ENCODE measurements around the gene GCC2.
"Not testable (repeated sequence)": the region's sequence is repeated elsewhere in the genome, so short reads cannot be mapped to it uniquely, and the experiment has no call there.

GCC2 gene

GRCh38 chr2:108428286-108429009, 20.6 kb upstream of the GCC2 start:
- no peak for DNase-seq (ENCODE audit: low read depth, low spot score)
- no peak overlapping the region for H3K27ac ChIP-seq
- H3K36me3 ChIP-seq (ENCODE audit: insufficient read depth, low read length) = no peaks in the 10 kb centered on the region
- no peak overlapping the region for H3K4me3 ChIP-seq
- TF ChIP-seq FOXP2 (optimal IDR thresholded peaks at IDR 0.05; ENCODE audit: control extremely low read depth, extremely low read length, insufficient read depth) (no peak), POLR2AphosphoS5 (IDR thresholded peaks at IDR 0.05; ENCODE audit: borderline replicate concordance, low read depth, low read length) (no peak), EZH2 (IDR thresholded peaks at IDR 0.05) (no peak)
- no peaks in the 10 kb centered on the region for H3K9me3 ChIP-seq (ENCODE audit: low read depth, low read length)
- no peak overlapping the region for H3K9ac ChIP-seq (ENCODE audit: insufficient read length)

- not testable (repeated sequence) for DNase-seq (ENCODE audit: low read depth, low spot score); H3K9ac ChIP-seq (ENCODE audit: insufficient read length); H3K36me3 ChIP-seq (ENCODE audit: insufficient read depth, low read length); H3K27ac ChIP-seq; H3K4me3 ChIP-seq; H3K9me3 ChIP-seq (ENCODE audit: low read depth, low read length)
These were observed 13.4 kb upstream of the GCC2 start for GRCh38 chr2:108435578-108435977.

- H3K36me3 ChIP-seq (ENCODE audit: insufficient read depth, low read length) = no peaks in the 10 kb centered on the region
- H3K9ac ChIP-seq (ENCODE audit: insufficient read length) = no peak overlapping the region
- no peak for DNase-seq (ENCODE audit: low read depth, low spot score)
- no peaks in the 10 kb centered on the region for H3K9me3 ChIP-seq (ENCODE audit: low read depth, low read length)
- no peak for TF ChIP-seq FOXP2 (optimal IDR thresholded peaks at IDR 0.05; ENCODE audit: control extremely low read depth, extremely low read length, insufficient read depth)
- TF ChIP-seq POLR2AphosphoS5 (IDR thresholded peaks at IDR 0.05; ENCODE audit: borderline replicate concordance, low read depth, low read length) = no peak
- TF ChIP-seq EZH2 (IDR thresholded peaks at IDR 0.05) = no peak
- no peak overlapping the region for H3K27ac ChIP-seq
- H3K4me3 ChIP-seq = no peak overlapping the region
These were observed 12.0 kb upstream of the GCC2 start for GRCh38 chr2:108436976-108437375.

GRCh38 chr2:108441712-108442111, 7.3 kb upstream of the GCC2 start:
- H3K4me3 ChIP-seq = no peak overlapping the region
- no peaks in the 10 kb centered on the region for H3K9me3 ChIP-seq (ENCODE audit: low read depth, low read length)
- H3K27ac ChIP-seq = no peak overlapping the region
- H3K36me3 ChIP-seq (ENCODE audit: insufficient read depth, low read length) = no peaks in the 10 kb centered on the region
- no peak for DNase-seq (ENCODE audit: low read depth, low spot score)
- no peak for TF ChIP-seq POLR2AphosphoS5 (IDR thresholded peaks at IDR 0.05; ENCODE audit: borderline replicate concordance, low read depth, low read length)
- TF ChIP-seq EZH2 (IDR thresholded peaks at IDR 0.05) = no peak
- no peak for TF ChIP-seq FOXP2 (optimal IDR thresholded peaks at IDR 0.05; ENCODE audit: control extremely low read depth, extremely low read length, insufficient read depth)
- no peak overlapping the region for H3K9ac ChIP-seq (ENCODE audit: insufficient read length)

GRCh38 chr2:108444941-108445840, 3.8 kb upstream of the GCC2 start:
- DNase-seq (ENCODE audit: low read depth, low spot score) = no peak

GRCh38 chr2:108446703-108447102, 2.3 kb upstream of the GCC2 start:
- Histone ChIP-seq H3K9ac (ENCODE audit: insufficient read length) (no peak overlapping the region), H3K4me3 (no peak overlapping the region), H3K27ac (no peak overlapping the region), H3K9me3 (ENCODE audit: low read depth, low read length) (no peaks in the 10 kb centered on the region), H3K36me3 (ENCODE audit: insufficient read depth, low read length) (no peaks in the 10 kb centered on the region; the same call in 1 of the 2 replicates)
- no peak for TF ChIP-seq EZH2 (IDR thresholded peaks at IDR 0.05)
- no peak for TF ChIP-seq POLR2AphosphoS5 (IDR thresholded peaks at IDR 0.05; ENCODE audit: borderline replicate concordance, low read depth, low read length)
- TF ChIP-seq FOXP2 (optimal IDR thresholded peaks at IDR 0.05; ENCODE audit: control extremely low read depth, extremely low read length, insufficient read depth) = no peak
- DNase-seq (ENCODE audit: low read depth, low spot score) = no peak

More at GRCh38 chr2:108444941-108445840, 3.8 kb upstream of the GCC2 start:
- H3K9ac ChIP-seq (ENCODE audit: insufficient read length) = no peak overlapping the region
- H3K27ac ChIP-seq = no peak overlapping the region
- no peak overlapping the region for H3K4me3 ChIP-seq
- no peak for TF ChIP-seq FOXP2 (optimal IDR thresholded peaks at IDR 0.05; ENCODE audit: control extremely low read depth, extremely low read length, insufficient read depth)
- TF ChIP-seq POLR2AphosphoS5 (IDR thresholded peaks at IDR 0.05; ENCODE audit: borderline replicate concordance, low read depth, low read length) = no peak
- TF ChIP-seq EZH2 (IDR thresholded peaks at IDR 0.05) = no peak
- H3K9me3 ChIP-seq (ENCODE audit: low read depth, low read length) = no peaks in the 10 kb centered on the region
- H3K36me3 ChIP-seq (ENCODE audit: insufficient read depth, low read length) = no peaks in the 10 kb centered on the region

- TF ChIP-seq EZH2 (IDR thresholded peaks at IDR 0.05) (no peak), POLR2AphosphoS5 (IDR thresholded peaks at IDR 0.05; ENCODE audit: borderline replicate concordance, low read depth, low read length) (no peak), FOXP2 (optimal IDR thresholded peaks at IDR 0.05; ENCODE audit: control extremely low read depth, extremely low read length, insufficient read depth) (no peak)
- H3K36me3 ChIP-seq (ENCODE audit: insufficient read depth, low read length) = peaks cover 11% of the 10 kb centered on the region
- H3K4me3 ChIP-seq = peak overlapping the region; percentile 99
- H3K27ac ChIP-seq = no peak overlapping the region
- DNase-seq (ENCODE audit: low read depth, low spot score) = no peak
- peak overlapping the region; percentile 87 for H3K9ac ChIP-seq (ENCODE audit: insufficient read length)
- H3K9me3 ChIP-seq (ENCODE audit: low read depth, low read length) = no peaks in the 10 kb centered on the region
These were observed 894 bp upstream of the GCC2 start for GRCh38 chr2:108447947-108448677.

Data from SK-N-MC (cell line).